Coronary artery (tissue), 2 donors: ENCODE results near the gene TPSAB1.
"Not testable (repeated sequence)": the region's sequence is repeated elsewhere in the genome, so short reads cannot be mapped to it uniquely, and the experiment has no call there.

Experiments used
- DNase-seq: peaks from one replicate; pipeline ENCODE4 v3.0.0-alpha.2; 2017; ENCODE audit warnings: low spot score
- H3K27ac ChIP-seq, 2 donors: fragments of 200-600 bp; sonication (generic); one replicate each; pipeline ENCODE4 v1.5.1; 2016 to 2019
- H3K4me3 ChIP-seq: fragments of 200-600 bp; sonication (generic); 2 replicates; pipeline ENCODE4 v1.5.1; 2016; ENCODE audit warnings: mild to moderate bottlenecking, moderate library complexity
- CTCF ChIP-seq: fragments of 200-600 bp; sonication (generic); IDR thresholded peaks from one replicate; pipeline ENCODE4 v1.5.1; 2019; ENCODE audit warnings: antibody characterized with exemption

TPSAB1 gene

GRCh38 chr16:1262846-1263221 lies 22.3 kb downstream of the TPSAB1 start:
- no peak for DNase-seq
- TF ChIP-seq CTCF, result no peak
- Histone ChIP-seq H3K27ac (no peak overlapping the region), H3K4me3 (no peak overlapping the region)

GRCh38 chr16:1263591-1264344 lies 23.3 kb downstream of the TPSAB1 start:
- no peak overlapping the region for H3K4me3 ChIP-seq
- H3K27ac ChIP-seq, result no peak overlapping the region
- no peak for TF ChIP-seq CTCF
- no peak for DNase-seq

GRCh38 chr16:1264345-1265089 lies 24.0 kb downstream of the TPSAB1 start:
- Histone ChIP-seq H3K27ac (no peak overlapping the region), H3K4me3 (no peak overlapping the region)
- no peak for TF ChIP-seq CTCF
- DNase-seq, result no peak

GRCh38 chr16:1265090-1265630 lies 24.7 kb downstream of the TPSAB1 start:
- H3K4me3 ChIP-seq, result no peak overlapping the region
- no peak for DNase-seq
- no peak overlapping the region for H3K27ac ChIP-seq
- no peak for TF ChIP-seq CTCF

GRCh38 chr16:1265826-1266225 lies 25.3 kb downstream of the TPSAB1 start:
- no peak for TF ChIP-seq CTCF
- DNase-seq, result no peak
- H3K27ac ChIP-seq, result no peak overlapping the region
- H3K4me3 ChIP-seq, result no peak overlapping the region

- not testable (repeated sequence) for DNase-seq, H3K27ac ChIP-seq, H3K4me3 ChIP-seq
Observed at GRCh38 chr16:1269418-1269817, 28.9 kb downstream of the TPSAB1 start.

- no peak for DNase-seq
Observed at GRCh38 chr16:1271380-1271723, 30.8 kb downstream of the TPSAB1 start.

GRCh38 chr16:1271724-1272413 lies 31.4 kb downstream of the TPSAB1 start:
- not testable (repeated sequence) for H3K27ac ChIP-seq, DNase-seq, H3K4me3 ChIP-seq

More at GRCh38 chr16:1271380-1271723, 30.8 kb downstream of the TPSAB1 start:
- TF ChIP-seq CTCF, result no peak
- H3K4me3 ChIP-seq, result no peak overlapping the region
- H3K27ac ChIP-seq, result no peak overlapping the region
